K562 (cell line): ENCODE measurements around the gene B3GALNT2. TPM values are rescaled to one million over a fixed set of nuclear protein-coding genes. Genes with fewer than 3 reads are reported as not detected.

Experiments
- ARID1B ChIP-seq: fragments of 450-650 bp; IDR thresholded peaks from 2 replicates; pipeline ENCODE4 v1.6.1; 2016; ENCODE audit warnings: antibody characterized with exemption, mild to moderate bottlenecking, inconsistent platforms
- ASH1L ChIP-seq: fragments of 450-650 bp; IDR thresholded peaks from 2 replicates; pipeline ENCODE4 v1.6.1; 2018; ENCODE audit warnings: borderline replicate concordance, mild to moderate bottlenecking, low read depth; ENCODE audit not compliant: partially characterized antibody
- ELK1 ChIP-seq: sonication (generic); formaldehyde crosslinking; IDR thresholded peaks from 2 replicates; pipeline ENCODE4 v1.8.1; 2022; ENCODE audit warnings: missing genetic modification reagents
- ILK ChIP-seq: fragments of 450-650 bp; IDR thresholded peaks from 2 replicates; pipeline ENCODE4 v1.6.1; 2016; ENCODE audit warnings: missing genetic modification characterization, low read depth, mild to moderate bottlenecking, missing compliant biosample characterization, moderate library complexity, borderline replicate concordance
- IRF2 ChIP-seq: sonication (generic); formaldehyde crosslinking; IDR thresholded peaks from 2 replicates; pipeline ENCODE4 v1.8.1; 2022; ENCODE audit warnings: mild to moderate bottlenecking, missing genetic modification reagents
- L3MBTL2 ChIP-seq: fragments of 450-650 bp; IDR thresholded peaks from 2 replicates; pipeline ENCODE4 v1.6.1; 2016; ENCODE audit warnings: mild to moderate bottlenecking, moderate library complexity
- MBD1 ChIP-seq: fragments of 250-450 bp; sonication (Bioruptor Pico); IDR thresholded peaks from 2 replicates; pipeline ENCODE4 v1.8.0; 2022; ENCODE audit warnings: inconsistent platforms
- MBD2 ChIP-seq: sonication (generic); IDR thresholded peaks from 2 replicates; pipeline ENCODE4 v1.6.1; 2016; ENCODE audit warnings: low read depth, borderline replicate concordance
- SMARCB1 ChIP-seq: IDR thresholded peaks from 2 replicates; pipeline ENCODE4 v1.6.1; 2011; ENCODE audit warnings: improper control_type of control experiment, low read depth; ENCODE audit not compliant: insufficient read length
- SUPT5H ChIP-seq: fragments of 450-650 bp; IDR thresholded peaks from 2 replicates; pipeline ENCODE4 v1.6.1; 2016
- YY1 ChIP-seq, 3 experiments: IDR thresholded peaks; 2 replicates each; pipeline ENCODE4 v1.6.1; 2011; ENCODE audit warnings: low read length in 2 of 3, mild to moderate bottlenecking in 2 of 3, moderate library complexity in 2 of 3, borderline replicate concordance in 1 of 3, control low read depth in 1 of 3, low read depth in 1 of 3; ENCODE audit not compliant: insufficient read depth in 3 of 3, insufficient replicate concordance in 2 of 3, control insufficient read depth in 1 of 3, insufficient read length in 1 of 3; ENCODE audit errors: extremely low read depth in 1 of 3
- ZNF217 ChIP-seq: sonication (generic); formaldehyde crosslinking; IDR thresholded peaks from 2 replicates; pipeline ENCODE4 v1.8.0; 2022; ENCODE audit warnings: mild to moderate bottlenecking, missing genetic modification reagents
- ZNF224 ChIP-seq: sonication (generic); formaldehyde crosslinking; IDR thresholded peaks from 2 replicates; pipeline ENCODE4 v1.8.0; 2022; ENCODE audit warnings: mild to moderate bottlenecking, missing genetic modification reagents
- ZNF3 ChIP-seq: fragments of 250-450 bp; sonication (Bioruptor Pico); IDR thresholded peaks from 2 replicates; pipeline ENCODE4 v1.5.0; 2021; ENCODE audit warnings: mild to moderate bottlenecking, moderate library complexity
- polyA plus RNA-seq, 8 experiments: library from polyadenylated mRNA; depleted of rRNA in 4 of 8; stranded (reverse) in 5 of 8; unstranded in 3 of 8; fragments of >200 nt; fragmentation: Nextera tagmentation in 2 of 8; fragmentation: Illumina TruSeq in 1 of 8; extraction: Ambion mirVana in 2 of 8; extraction: Trizol in 1 of 8; gene quantifications; 2 replicates each; pipeline versions ENCODE4 v1.2.1 to v1.2.3, GENCODE V29; 2011 to 2014; ENCODE audit warnings: inconsistent platforms in 1 of 8, missing spikeins in 1 of 8
- total RNA-seq, 7 experiments: library from RNA; depleted of rRNA in 6 of 7; stranded (reverse); fragments of >200 nt in 6 of 7; fragmentation: Illumina TruSeq in 2 of 7; extraction: Trizol in 2 of 7; gene quantifications; 2 replicates each; pipeline versions ENCODE4 v1.2.1 to v1.2.3, GENCODE V29; 2011 to 2021; ENCODE audit warnings: low replicate concordance in 1 of 7
- TF ChIP-seq, protein P1 (sequence below): fragments of 250-450 bp; sonication (Bioruptor Pico); IDR thresholded peaks from 2 replicates; pipeline ENCODE4 v1.9.0; 2021; ENCODE audit warnings: mild to moderate bottlenecking
- TF ChIP-seq, protein P2 (sequence below): sonication (generic); formaldehyde crosslinking; IDR thresholded peaks from 2 replicates; pipeline ENCODE4 v1.8.1; 2023; ENCODE audit warnings: missing genetic modification reagents, mild to moderate bottlenecking, borderline replicate concordance
- TF ChIP-seq, protein P3 (sequence below): fragments of 250-450 bp; sonication (Bioruptor Pico); IDR thresholded peaks from 2 replicates; pipeline ENCODE4 v1.8.0; 2021; ENCODE audit warnings: moderate library complexity, mild to moderate bottlenecking, inconsistent platforms

Gene B3GALNT2
- total and polyA plus RNA-seq, 9 of the 15 experiments (the other 6 are each of a cell fraction or from before 2014, with no cell fraction given), result 2.0 to 31.7 (median 22.9) TPM

DNA sequence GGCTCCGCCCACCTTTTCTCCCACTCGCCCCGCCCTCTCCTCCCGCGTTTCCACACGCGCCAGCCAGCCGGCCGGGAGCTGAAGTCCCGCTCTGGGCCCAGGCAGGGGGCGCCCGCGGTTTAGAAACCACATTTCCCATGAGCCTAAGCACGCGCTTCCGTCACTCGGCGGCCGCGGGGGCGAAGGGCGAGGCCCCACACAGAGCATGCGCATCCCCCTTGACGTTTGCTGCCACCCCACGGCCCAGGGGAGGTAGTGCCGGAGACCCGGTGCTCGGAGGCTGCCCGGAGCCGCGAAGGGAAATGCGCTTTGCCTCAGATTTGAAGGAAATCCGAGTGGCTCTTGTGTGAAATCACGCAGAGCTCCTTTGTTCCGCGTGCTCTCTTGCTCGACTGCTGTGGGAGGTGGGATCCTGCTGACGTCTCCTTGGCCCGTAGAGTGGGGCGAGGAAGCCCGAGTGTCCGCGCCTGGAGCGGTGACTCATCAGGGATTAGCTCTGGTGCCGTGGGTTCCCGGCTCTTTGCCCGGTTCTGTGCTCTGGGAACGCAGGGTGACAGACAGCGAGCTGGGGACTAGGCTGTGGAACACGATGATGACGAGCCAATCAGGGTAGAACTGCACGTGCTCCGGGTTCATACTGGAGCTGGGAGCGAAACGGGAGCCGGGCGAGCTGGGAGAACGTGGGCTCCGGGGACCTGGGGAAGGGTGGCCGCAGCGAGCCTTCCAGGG lies 406 bp upstream of the B3GALNT2 start (continued):
- TF ChIP-seq, protein P1, sequence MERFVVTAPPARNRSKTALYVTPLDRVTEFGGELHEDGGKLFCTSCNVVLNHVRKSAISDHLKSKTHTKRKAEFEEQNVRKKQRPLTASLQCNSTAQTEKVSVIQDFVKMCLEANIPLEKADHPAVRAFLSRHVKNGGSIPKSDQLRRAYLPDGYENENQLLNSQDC (CRISPR knock-in tag), result 0 out of 2 replicates have a peak, but pooled peaks have one; percentile 19
- TF ChIP-seq MBD2 (peak; percentile 92), ZNF217 (no peak), MBD1 (CRISPR knock-in tag) (no peak), ZNF224 (peak; percentile 81; the same call in 1 of the 2 replicates), ILK (tag) (no peak), YY1 (IDR thresholded peaks at IDR 0.05; ENCODE audit: borderline replicate concordance in 1 of 3, control insufficient read depth in 1 of 3, extremely low read depth in 1 of 3, insufficient read depth in 3 of 3, insufficient read length in 1 of 3, insufficient replicate concordance in 2 of 3, low read depth in 1 of 3, low read length in 2 of 3) (peak in 1 of 3 experiments; percentile 59), IRF2 (CRISPR knock-in tag) (no peak), SMARCB1 (no peak), ZNF3 (CRISPR knock-in tag) (no peak), ARID1B (peak; percentile 82), ASH1L (no peak), SUPT5H (peak; percentile 93), L3MBTL2 (peak; percentile 95), ELK1 (CRISPR knock-in tag) (no peak)
- TF ChIP-seq, protein P2, sequence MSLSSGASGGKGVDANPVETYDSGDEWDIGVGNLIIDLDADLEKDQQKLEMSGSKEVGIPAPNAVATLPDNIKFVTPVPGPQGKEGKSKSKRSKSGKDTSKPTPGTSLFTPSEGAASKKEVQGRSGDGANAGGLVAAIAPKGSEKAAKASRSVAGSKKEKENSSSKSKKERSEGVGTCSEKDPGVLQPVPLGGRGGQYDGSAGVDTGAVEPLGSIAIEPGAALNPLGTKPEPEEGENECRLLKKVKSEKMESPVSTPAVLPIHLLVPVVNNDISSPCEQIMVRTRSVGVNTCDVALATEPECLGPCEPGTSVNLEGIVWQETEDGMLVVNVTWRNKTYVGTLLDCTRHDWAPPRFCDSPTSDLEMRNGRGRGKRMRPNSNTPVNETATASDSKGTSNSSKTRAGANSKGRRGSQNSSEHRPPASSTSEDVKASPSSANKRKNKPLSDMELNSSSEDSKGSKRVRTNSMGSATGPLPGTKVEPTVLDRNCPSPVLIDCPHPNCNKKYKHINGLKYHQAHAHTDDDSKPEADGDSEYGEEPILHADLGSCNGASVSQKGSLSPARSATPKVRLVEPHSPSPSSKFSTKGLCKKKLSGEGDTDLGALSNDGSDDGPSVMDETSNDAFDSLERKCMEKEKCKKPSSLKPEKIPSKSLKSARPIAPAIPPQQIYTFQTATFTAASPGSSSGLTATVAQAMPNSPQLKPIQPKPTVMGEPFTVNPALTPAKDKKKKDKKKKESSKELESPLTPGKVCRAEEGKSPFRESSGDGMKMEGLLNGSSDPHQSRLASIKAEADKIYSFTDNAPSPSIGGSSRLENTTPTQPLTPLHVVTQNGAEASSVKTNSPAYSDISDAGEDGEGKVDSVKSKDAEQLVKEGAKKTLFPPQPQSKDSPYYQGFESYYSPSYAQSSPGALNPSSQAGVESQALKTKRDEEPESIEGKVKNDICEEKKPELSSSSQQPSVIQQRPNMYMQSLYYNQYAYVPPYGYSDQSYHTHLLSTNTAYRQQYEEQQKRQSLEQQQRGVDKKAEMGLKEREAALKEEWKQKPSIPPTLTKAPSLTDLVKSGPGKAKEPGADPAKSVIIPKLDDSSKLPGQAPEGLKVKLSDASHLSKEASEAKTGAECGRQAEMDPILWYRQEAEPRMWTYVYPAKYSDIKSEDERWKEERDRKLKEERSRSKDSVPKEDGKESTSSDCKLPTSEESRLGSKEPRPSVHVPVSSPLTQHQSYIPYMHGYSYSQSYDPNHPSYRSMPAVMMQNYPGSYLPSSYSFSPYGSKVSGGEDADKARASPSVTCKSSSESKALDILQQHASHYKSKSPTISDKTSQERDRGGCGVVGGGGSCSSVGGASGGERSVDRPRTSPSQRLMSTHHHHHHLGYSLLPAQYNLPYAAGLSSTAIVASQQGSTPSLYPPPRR (CRISPR knock-in tag), result peak; percentile 93; the same call in 1 of the 2 replicates
- TF ChIP-seq, protein P3, sequence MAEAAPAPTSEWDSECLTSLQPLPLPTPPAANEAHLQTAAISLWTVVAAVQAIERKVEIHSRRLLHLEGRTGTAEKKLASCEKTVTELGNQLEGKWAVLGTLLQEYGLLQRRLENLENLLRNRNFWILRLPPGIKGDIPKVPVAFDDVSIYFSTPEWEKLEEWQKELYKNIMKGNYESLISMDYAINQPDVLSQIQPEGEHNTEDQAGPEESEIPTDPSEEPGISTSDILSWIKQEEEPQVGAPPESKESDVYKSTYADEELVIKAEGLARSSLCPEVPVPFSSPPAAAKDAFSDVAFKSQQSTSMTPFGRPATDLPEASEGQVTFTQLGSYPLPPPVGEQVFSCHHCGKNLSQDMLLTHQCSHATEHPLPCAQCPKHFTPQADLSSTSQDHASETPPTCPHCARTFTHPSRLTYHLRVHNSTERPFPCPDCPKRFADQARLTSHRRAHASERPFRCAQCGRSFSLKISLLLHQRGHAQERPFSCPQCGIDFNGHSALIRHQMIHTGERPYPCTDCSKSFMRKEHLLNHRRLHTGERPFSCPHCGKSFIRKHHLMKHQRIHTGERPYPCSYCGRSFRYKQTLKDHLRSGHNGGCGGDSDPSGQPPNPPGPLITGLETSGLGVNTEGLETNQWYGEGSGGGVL, result no peak
